GM19240 (cell line): ENCODE measurements around the gene RPS26.
"Not testable (repeated sequence)": the region's sequence is repeated elsewhere in the genome, so short reads cannot be mapped to it uniquely, and the experiment has no call there.

Experiments
- DNase-seq: peaks from one replicate; pipeline ENCODE4 v3.0.0; 2011; ENCODE audit warnings: low spot score; ENCODE audit not compliant: insufficient read length

Gene RPS26

DNA sequence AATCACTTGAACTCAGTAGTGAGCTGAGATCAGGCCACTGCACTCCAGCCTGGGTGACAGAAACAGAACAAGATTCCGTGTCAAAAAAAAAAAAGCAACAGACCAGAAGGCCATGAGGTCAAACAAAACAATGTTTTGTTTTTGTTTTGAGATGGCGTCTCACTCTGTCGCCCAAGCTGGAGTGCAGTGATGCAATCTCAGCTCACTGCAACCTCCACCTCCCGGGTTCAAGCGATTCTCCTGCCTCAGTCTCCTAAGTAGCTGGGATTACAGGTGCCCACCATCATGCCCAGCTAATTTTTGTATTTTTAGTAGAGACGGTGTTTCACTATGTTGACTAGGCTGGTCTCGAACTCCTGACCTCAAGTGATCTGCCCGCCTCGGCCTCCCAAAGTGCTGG, 36.2 kb downstream of the RPS26 start:
- not testable (repeated sequence) for DNase-seq

GRCh38 chr12:56078427-56078826, 36.7 kb downstream of the RPS26 start:
- DNase-seq: no peak

DNA sequence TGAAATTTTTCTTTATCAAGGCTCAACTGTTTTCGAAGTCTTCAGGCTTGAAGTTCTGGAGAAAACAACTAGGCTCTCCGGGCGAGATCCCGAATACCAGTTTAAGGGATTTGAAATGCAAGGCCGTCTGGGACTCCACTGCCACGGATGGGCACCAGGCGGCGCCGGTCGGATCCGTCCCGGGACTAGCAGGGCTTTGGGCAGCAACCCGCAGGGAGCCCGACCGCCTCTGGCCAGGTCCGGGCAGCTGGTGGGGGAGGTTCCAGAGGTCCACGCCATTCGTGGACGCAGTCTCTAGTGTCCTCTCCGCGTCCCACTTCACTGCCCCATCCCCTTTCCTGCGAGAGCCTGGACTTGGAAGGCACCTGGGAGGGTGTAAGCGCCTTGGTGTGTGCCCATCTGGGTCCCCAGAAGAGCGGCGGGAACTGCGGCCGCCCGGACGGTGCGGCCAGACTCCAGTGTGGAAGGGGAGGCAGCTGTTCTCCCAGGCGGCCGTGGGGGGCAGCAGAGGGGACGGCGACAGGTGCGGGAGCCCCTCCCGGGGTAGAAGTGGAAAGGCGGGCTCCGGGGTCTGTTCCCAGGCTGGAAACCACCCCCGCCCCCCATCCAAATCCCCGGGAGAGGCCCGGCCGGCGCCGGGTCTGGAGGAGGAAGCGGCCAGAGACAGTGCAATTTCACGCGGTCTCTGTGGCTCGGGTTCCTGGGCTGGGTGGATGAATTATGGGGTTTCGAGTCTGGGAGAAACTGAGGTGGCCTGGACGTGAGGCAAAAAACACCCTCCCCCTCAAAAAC, 37.4 kb downstream of the RPS26 start:
- DNase-seq: peak; percentile 65

- no peak for DNase-seq
Observed at GRCh38 chr12:56079723-56080555, 38.2 kb downstream of the RPS26 start, which contains the start of gene ERBB3. ERBB3 (plus strand) TSS chr12:56080165; CDS start chr12:56080301, 136 bp downstream.

DNA sequence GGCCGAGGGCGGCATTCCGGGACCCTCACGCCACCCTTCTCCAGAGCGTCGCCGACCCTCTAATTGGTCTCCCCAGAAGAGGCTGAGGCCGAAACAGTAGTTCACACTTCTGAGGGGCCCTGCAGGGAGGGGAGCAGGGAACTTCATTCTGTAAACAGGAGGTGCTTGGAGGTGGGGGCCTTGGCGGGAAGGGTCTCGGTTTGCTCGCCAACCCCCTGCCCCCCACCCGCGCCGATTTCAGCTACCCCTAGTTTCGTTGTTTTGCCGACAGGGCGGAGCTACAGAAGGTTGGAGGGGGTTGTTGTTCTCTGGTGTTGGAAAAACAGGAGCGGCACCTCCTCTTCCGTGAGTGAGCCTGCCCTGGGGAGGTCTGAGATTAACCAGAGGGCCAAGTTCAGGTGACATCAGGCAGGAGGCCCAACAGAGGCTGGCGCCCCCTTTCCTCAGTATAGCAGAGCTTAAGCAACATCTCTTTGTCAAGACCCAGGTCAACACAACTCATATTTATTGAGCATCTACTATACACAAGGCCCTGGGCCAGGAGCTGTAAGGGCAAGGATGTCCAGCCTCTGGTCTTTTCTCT, 38.9 kb downstream of the RPS26 start:
- no peak for DNase-seq

DNA sequence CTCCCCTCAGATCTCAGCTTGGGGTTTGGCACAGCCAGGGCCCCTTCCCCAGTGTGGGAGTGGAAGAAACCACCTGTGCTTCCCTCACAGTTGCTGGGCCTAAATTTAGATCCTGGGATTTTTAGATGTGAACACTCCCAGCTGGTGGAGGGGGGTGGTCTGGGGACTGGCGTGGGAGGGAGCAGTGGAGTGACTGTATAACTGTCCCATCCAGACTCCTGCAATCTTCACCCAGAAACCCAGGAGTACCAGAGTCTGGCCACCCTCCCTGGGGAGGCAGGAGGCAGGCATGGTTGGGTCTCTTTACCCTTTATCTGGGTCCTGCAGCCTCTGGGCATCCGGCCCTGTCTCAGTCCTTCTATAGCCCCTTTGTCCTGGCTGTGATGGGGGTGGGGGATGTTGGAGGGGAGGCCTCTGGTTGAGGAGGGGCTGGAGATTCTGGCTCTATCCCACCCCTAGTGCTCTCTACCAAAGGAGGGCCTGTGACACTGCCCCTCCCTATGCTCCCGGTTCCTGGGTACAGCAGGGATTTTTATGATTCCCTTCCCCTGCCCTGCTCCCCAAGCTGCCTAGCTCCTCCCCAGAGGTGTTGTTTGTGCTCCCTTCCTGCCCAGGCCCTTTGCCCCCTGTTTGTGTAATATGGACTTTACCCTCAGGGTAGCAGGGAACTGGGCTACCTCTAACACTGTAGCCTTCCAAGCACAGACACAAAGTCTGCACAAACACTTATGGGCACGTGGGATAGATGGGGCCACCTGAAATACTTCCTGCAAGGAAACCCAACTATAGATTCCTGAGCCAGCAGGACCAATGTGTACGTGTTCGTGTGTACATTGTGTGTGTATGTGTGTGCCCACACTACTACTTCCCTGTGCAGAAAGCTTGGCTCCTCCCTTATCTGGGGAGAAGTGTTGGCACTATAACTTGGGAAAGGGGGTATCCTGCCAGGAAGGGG, 40.0 kb downstream of the RPS26 start:
- no peak for DNase-seq

DNA sequence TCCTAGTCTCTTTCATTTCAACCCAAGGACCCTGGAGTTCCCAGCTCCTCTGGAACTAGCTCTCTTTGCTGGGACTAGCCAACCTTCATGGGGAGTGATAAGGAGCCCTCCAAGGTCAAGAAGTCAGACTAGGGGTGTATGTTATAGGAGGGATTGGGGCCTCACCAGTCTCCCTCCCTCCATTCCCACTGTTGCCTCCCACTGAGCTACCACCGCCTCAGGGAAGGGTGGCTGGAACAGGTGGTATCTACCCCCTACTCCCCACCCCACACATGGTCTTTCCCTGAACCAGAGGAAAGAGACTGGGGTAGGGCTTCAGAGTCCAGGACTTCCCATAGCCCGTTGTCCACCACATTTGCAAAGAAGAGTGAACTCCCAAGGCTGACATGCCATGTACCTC, 40.7 kb downstream of the RPS26 start:
- DNase-seq: no peak

GRCh38 chr12:56082967-56083366, 41.2 kb downstream of the RPS26 start:
- no peak for DNase-seq

GRCh38 chr12:56084958-56085543, 43.3 kb downstream of the RPS26 start:
- DNase-seq: no peak

- no peak for DNase-seq
Observed at GRCh38 chr12:56086096-56086495, 44.4 kb downstream of the RPS26 start.

DNA sequence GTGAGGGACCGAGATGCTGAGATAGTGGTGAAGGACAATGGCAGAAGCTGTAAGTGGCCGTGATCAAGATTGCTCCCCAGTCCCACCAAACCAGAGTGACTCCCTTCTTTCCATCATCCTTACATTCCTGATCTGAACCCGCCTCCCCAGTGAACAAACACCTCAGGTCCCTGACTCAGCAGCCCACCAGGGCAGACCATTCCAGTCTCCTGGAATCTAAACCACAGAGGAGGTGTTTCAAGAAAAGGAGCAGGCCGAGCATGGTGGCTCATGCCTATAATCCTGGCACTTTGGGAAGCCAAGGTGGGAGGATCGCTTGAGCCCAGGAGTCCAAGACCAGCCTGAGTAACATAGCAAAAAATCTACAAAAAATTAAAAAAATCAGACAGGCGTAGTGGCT, 44.9 kb downstream of the RPS26 start:
- no peak for DNase-seq

DNA sequence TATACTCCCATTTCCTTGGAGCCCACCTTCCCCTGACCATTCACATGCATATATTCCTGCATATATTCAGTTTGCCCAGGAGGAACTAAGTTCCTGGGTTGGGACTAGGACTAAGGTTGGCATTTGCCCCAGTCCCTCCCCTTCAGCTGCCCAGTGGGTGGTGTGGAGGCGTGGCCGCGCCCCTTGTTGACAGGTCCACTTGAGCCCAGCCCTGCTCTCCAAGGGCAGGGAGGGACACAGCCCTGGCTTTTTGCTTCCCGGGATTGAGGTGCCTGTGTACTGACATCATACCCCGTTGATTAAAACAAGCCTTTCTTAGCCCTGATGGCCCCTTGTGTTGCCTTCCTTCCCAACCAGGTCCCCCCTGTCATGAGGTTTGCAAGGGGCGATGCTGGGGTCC, 45.5 kb downstream of the RPS26 start:
- DNase-seq: no peak
